CD14-positive monocyte (primary cell): ENCODE measurements around the gene STX11. TPM values are rescaled to one million over a fixed set of nuclear protein-coding genes. Genes with fewer than 3 reads are reported as not detected.

Experiments used
- DNase-seq, 3 donors: peaks; one replicate each; pipeline ENCODE4 v3.0.0-alpha.2; 2011 to 2022
- H2AFZ ChIP-seq: 2 replicates; pipeline ENCODE4 v1.6.0; 2012; ENCODE audit warnings: mild to moderate bottlenecking, low read depth, low read length, inconsistent platforms; ENCODE audit not compliant: insufficient read depth, poor library complexity, severe bottlenecking
- H3K27ac ChIP-seq, 2 donors: 1 replicate in 1 of 2; 2 replicates in 1 of 2; pipeline ENCODE4 v1.5.1; 2012 to 2013; ENCODE audit warnings: low read length in 2 of 2, control low read depth in 1 of 2, inconsistent platforms in 1 of 2, low read depth in 1 of 2, mild to moderate bottlenecking in 1 of 2
- H3K27me3 ChIP-seq, 2 donors: one replicate each; pipeline versions ENCODE4 v1.6.0 to v1.6.1; 2011 to 2013; ENCODE audit warnings: low read length in 2 of 2; ENCODE audit not compliant: control insufficient read depth in 2 of 2, insufficient read depth in 2 of 2
- H3K36me3 ChIP-seq, 2 donors: replicated peaks in 1 of 2; 1 replicate in 1 of 2; 2 replicates in 1 of 2; pipeline versions ENCODE4 v1.5.1 to v1.6.1; 2012 to 2013; ENCODE audit warnings: low read length in 2 of 2, control low read depth in 1 of 2, inconsistent platforms in 1 of 2, mild to moderate bottlenecking in 1 of 2; ENCODE audit not compliant: insufficient read depth in 2 of 2, control insufficient read depth in 1 of 2
- H3K4me1 ChIP-seq, 2 donors: 1 replicate in 1 of 2; 2 replicates in 1 of 2; pipeline versions ENCODE4 v1.5.1 to v1.6.1; 2012 to 2013; ENCODE audit warnings: low read length in 2 of 2, control low read depth in 1 of 2, inconsistent platforms in 1 of 2, mild to moderate bottlenecking in 1 of 2, moderate library complexity in 1 of 2; ENCODE audit not compliant: insufficient read depth in 2 of 2, control insufficient read depth in 1 of 2
- H3K4me2 ChIP-seq: replicated peaks from 2 replicates; pipeline ENCODE3; 2012; ENCODE audit warnings: low read length, moderate library complexity, mild to moderate bottlenecking; ENCODE audit not compliant: poor library complexity, severe bottlenecking; ENCODE audit errors: extremely low read depth
- H3K4me3 ChIP-seq, 3 experiments: fragments of 200-600 bp in 1 of 3; sonication (generic) in 1 of 3; replicated peaks in 1 of 3; 1 replicate in 2 of 3; 2 replicates in 1 of 3; pipeline ENCODE4 v1.5.1; 2011 to 2013; ENCODE audit warnings: low read length in 3 of 3, mild to moderate bottlenecking in 3 of 3, control low read depth in 2 of 3, low read depth in 2 of 3, inconsistent platforms in 1 of 3, moderate library complexity in 1 of 3
- H3K79me2 ChIP-seq: 2 replicates; pipeline ENCODE4 v1.6.0; 2012; ENCODE audit warnings: mild to moderate bottlenecking, control low read depth, inconsistent platforms, low read length, moderate library complexity; ENCODE audit not compliant: insufficient read depth
- H3K9ac ChIP-seq: 2 replicates; pipeline ENCODE4 v1.6.0; 2017; ENCODE audit warnings: low read length, mild to moderate bottlenecking; ENCODE audit not compliant: insufficient read depth, poor library complexity, severe bottlenecking
- H3K9me3 ChIP-seq, 2 donors: replicated peaks in 1 of 2; 1 replicate in 1 of 2; 2 replicates in 1 of 2; pipeline versions ENCODE4 v1.5.1 to v1.6.1; 2012 to 2013; ENCODE audit warnings: low read length in 2 of 2, control low read depth in 1 of 2; ENCODE audit not compliant: control insufficient read depth in 1 of 2, insufficient read depth in 1 of 2
- H4K20me1 ChIP-seq: 2 replicates; pipeline ENCODE4 v1.6.0; 2012; ENCODE audit warnings: mild to moderate bottlenecking, low read length, control low read depth, moderate library complexity; ENCODE audit not compliant: insufficient read depth
- H3K27ac Mint-ChIP-seq, 7 donors: one replicate each; pipeline ENCODE4 v1.8.0; 2020; ENCODE audit warnings: mild to moderate bottlenecking in 7 of 7, mixed read lengths in 7 of 7, moderate library complexity in 6 of 7, inconsistent platforms in 2 of 7
- H3K27me3 Mint-ChIP-seq, 3 donors: one replicate each; pipeline ENCODE4 v1.8.0; 2021 to 2022; ENCODE audit warnings: low read depth in 3 of 3, mild to moderate bottlenecking in 3 of 3, mixed read lengths in 3 of 3, moderate library complexity in 3 of 3, inconsistent platforms in 1 of 3
- H3K36me3 Mint-ChIP-seq, 2 donors: one replicate each; pipeline ENCODE4 v1.8.0; 2020; ENCODE audit warnings: mixed read lengths in 2 of 2, inconsistent platforms in 1 of 2, mild to moderate bottlenecking in 1 of 2
- H3K4me1 Mint-ChIP-seq: one replicate; pipeline ENCODE4 v1.8.0; 2020; ENCODE audit warnings: mild to moderate bottlenecking, mixed read lengths
- H3K4me3 Mint-ChIP-seq, 2 donors: one replicate each; pipeline ENCODE4 v1.8.0; 2020; ENCODE audit warnings: mild to moderate bottlenecking in 2 of 2, mixed read lengths in 2 of 2, moderate library complexity in 1 of 2
- H3K9me3 Mint-ChIP-seq, 7 donors: one replicate each; pipeline ENCODE4 v1.8.0; 2020 to 2022; ENCODE audit warnings: mixed read lengths in 7 of 7, mild to moderate bottlenecking in 6 of 7, moderate library complexity in 6 of 7, inconsistent platforms in 2 of 7
- CTCF ChIP-seq: fragments of 200-600 bp; IDR thresholded peaks from one replicate; pipeline ENCODE4 v1.8.0; 2022; ENCODE audit warnings: antibody characterized with exemption, mild to moderate bottlenecking
- WGBS: methylation state at CpG from one replicate; pipeline ENCODE4 v1.1.5; 2013; ENCODE audit warnings: missing lambda C conversion rate; ENCODE audit not compliant: insufficient coverage; 5-methylcytosine and 5-hydroxymethylcytosine counted together
- intact Hi-C, 2 donors: fragments of 100-400 bp; cut with micrococcal nuclease; formaldehyde crosslinking; loops; one replicate each; pipeline versions ENCODE4 v1.15.0 to v1.15.1; 2023
- polyA plus RNA-seq, 3 donors: library from polyadenylated mRNA; depleted of rRNA in 1 of 3; unstranded in 2 of 3; stranded (reverse) in 1 of 3; fragments of 300-500 nt in 2 of 3; fragments of >200 nt in 1 of 3; fragmentation: Illumina TruSeq in 2 of 3; gene quantifications; 1 replicate in 2 of 3; 2 replicates in 1 of 3; pipeline ENCODE4 v1.2.3, GENCODE V29; 2012 to 2021

Gene STX11
- polyA plus RNA-seq, 3 donors, result 276 to 372 (median 367) TPM

GRCh38 chr6:144231721-144232120 lies 81.4 kb downstream of the STX11 start:
- TF ChIP-seq CTCF, result no peak
- no peaks in the 10 kb centered on the region for H3K27me3 ChIP-seq
- no peaks in the 10 kb centered on the region for H3K36me3 Mint-ChIP-seq
- H3K4me2 ChIP-seq, result no peak overlapping the region
- H3K4me1 Mint-ChIP-seq, result no peaks in the 10 kb centered on the region
- H3K4me1 ChIP-seq, result no peaks in the 10 kb centered on the region
- WGBS, result no CpG with 5 or more reads among the region's 3 CpGs
- H3K27ac Mint-ChIP-seq, result no peak overlapping the region
- DNase-seq, result no peak
- H3K9me3 Mint-ChIP-seq, result peaks cover 0 to 2% (median 0%) of the 10 kb centered on the region in 7 donors
- no peaks in the 10 kb centered on the region for H4K20me1 ChIP-seq
- intact Hi-C loops, result no loop called here
- no peak overlapping the region for H3K9ac ChIP-seq
- H3K9me3 ChIP-seq, result no peaks in the 10 kb centered on the region
- no peaks in the 10 kb centered on the region for H3K27me3 Mint-ChIP-seq
- H3K79me2 ChIP-seq, result no peaks in the 10 kb centered on the region
- no peak overlapping the region for H3K4me3 Mint-ChIP-seq
- no peaks in the 10 kb centered on the region for H3K36me3 ChIP-seq
- no peak overlapping the region for H3K27ac ChIP-seq
- no peak overlapping the region for H3K4me3 ChIP-seq
- no peak overlapping the region for H2AFZ ChIP-seq

GRCh38 chr6:144232176-144232831 lies 82.0 kb downstream of the STX11 start:
- no peak for TF ChIP-seq CTCF
- Mint-ChIP-seq H3K9me3 (peaks cover 0 to 2% (median 0%) of the 10 kb centered on the region in 7 donors), H3K4me3 (no peak overlapping the region), H3K27ac (no peak overlapping the region), H3K36me3 (no peaks in the 10 kb centered on the region), H3K4me1 (no peaks in the 10 kb centered on the region), H3K27me3 (no peaks in the 10 kb centered on the region)
- Histone ChIP-seq H3K79me2 (no peaks in the 10 kb centered on the region), H3K4me2 (no peak overlapping the region), H2AFZ (no peak overlapping the region), H3K36me3 (no peaks in the 10 kb centered on the region), H3K27ac (no peak overlapping the region), H3K4me1 (no peaks in the 10 kb centered on the region), H3K9ac (no peak overlapping the region), H3K4me3 (no peak overlapping the region), H3K9me3 (no peaks in the 10 kb centered on the region), H3K27me3 (no peaks in the 10 kb centered on the region), H4K20me1 (no peaks in the 10 kb centered on the region)
- DNase-seq, result no peak
- no CpG with 5 or more reads among the region's 4 CpGs for WGBS
- intact Hi-C loops, result no loop called here
